ENCODE results near the gene COMMD4. TPM values are rescaled to one million over a fixed set of nuclear protein-coding genes. Genes with fewer than 3 reads are reported as not detected.

COMMD4 gene
- total and polyA plus RNA-seq, 8 donors = 38.5 to 183 (median 89.9) TPM

- peaks cover 22 to 40% (median 39%) of the 10 kb centered on the region in 4 donors for H3K36me3 ChIP-seq
- TF ChIP-seq CTCF (IDR thresholded peaks at IDR 0.05) (no peak), EP300 (IDR thresholded peaks at IDR 0.05) (no peak), POLR2A (IDR thresholded peaks at IDR 0.05) (no peak), POLR2AphosphoS5 (IDR thresholded peaks at IDR 0.05) (no peak)
- no peak overlapping the region for H3K4me3 ChIP-seq
- no peak for DNase-seq
- H3K27me3 ChIP-seq = peaks cover 0 to 9% (median 0%) of the 10 kb centered on the region in 3 donors
- WGBS, 5 donors = 85 to 90% (median 88%) methylated on average over 11 to 16 of the region's 16 CpGs
- no peak overlapping the region for H3K27ac ChIP-seq
- H3K4me1 ChIP-seq = peaks cover 14 to 33% (median 26%) of the 10 kb centered on the region in 4 donors
- intact Hi-C loops (cut with DNase I; ENCODE audit: low total_unique reads) = no loop called here
- no peaks in the 10 kb centered on the region for H3K9me3 ChIP-seq
Observed at GRCh38 chr15:75352186-75353080, 16.6 kb downstream of the COMMD4 start.

GRCh38 chr15:75353604-75354003 lies 17.7 kb downstream of the COMMD4 start:
- Histone ChIP-seq H3K27ac (no peak overlapping the region), H3K27me3 (no peaks in the 10 kb centered on the region), H3K4me3 (no peak overlapping the region), H3K9me3 (no peaks in the 10 kb centered on the region), H3K4me1 (peaks cover 9 to 22% (median 18%) of the 10 kb centered on the region in 4 donors), H3K36me3 (peaks cover 30 to 51% (median 51%) of the 10 kb centered on the region in 4 donors)
- no peak for DNase-seq
- intact Hi-C loops (cut with DNase I; ENCODE audit: low total_unique reads) = no loop called here
- WGBS, 5 donors = 74 to 91% (median 81%) methylated on average over 5 to 7 of the region's 7 CpGs
- TF ChIP-seq EP300 (IDR thresholded peaks at IDR 0.05) (no peak), POLR2AphosphoS5 (IDR thresholded peaks at IDR 0.05) (no peak), CTCF (IDR thresholded peaks at IDR 0.05) (no peak), POLR2A (IDR thresholded peaks at IDR 0.05) (no peak)

GRCh38 chr15:75354454-75354853 lies 18.6 kb downstream of the COMMD4 start:
- Histone ChIP-seq H3K27me3 (no peaks in the 10 kb centered on the region), H3K4me3 (no peak overlapping the region), H3K4me1 (peaks cover under 1 to 14% (median 10%) of the 10 kb centered on the region in 4 donors), H3K27ac (no peak overlapping the region), H3K9me3 (no peaks in the 10 kb centered on the region), H3K36me3 (peaks cover 38 to 60% (median 59%) of the 10 kb centered on the region in 4 donors)
- intact Hi-C loops (cut with DNase I; ENCODE audit: low total_unique reads) = no loop called here
- WGBS, 5 donors = 77 to 88% (median 86%) methylated on average over 6 to 7 of the region's 7 CpGs
- TF ChIP-seq POLR2AphosphoS5 (IDR thresholded peaks at IDR 0.05) = no peak
- no peak for TF ChIP-seq POLR2A (IDR thresholded peaks at IDR 0.05)
- TF ChIP-seq CTCF (IDR thresholded peaks at IDR 0.05) = no peak
- TF ChIP-seq EP300 (IDR thresholded peaks at IDR 0.05) = no peak
- DNase-seq = peak in 1 of 2 donors; percentile 3

GRCh38 chr15:75355369-75355768 lies 19.5 kb downstream of the COMMD4 start:
- Histone ChIP-seq H3K4me3 (no peak overlapping the region), H3K9me3 (no peaks in the 10 kb centered on the region), H3K4me1 (peaks cover 0 to 5% (median 1%) of the 10 kb centered on the region in 4 donors), H3K36me3 (peaks cover 45 to 69% (median 68%) of the 10 kb centered on the region in 4 donors), H3K27me3 (no peaks in the 10 kb centered on the region), H3K27ac (no peak overlapping the region)
- TF ChIP-seq EP300 (IDR thresholded peaks at IDR 0.05) (no peak), POLR2A (IDR thresholded peaks at IDR 0.05) (no peak), CTCF (IDR thresholded peaks at IDR 0.05) (no peak), POLR2AphosphoS5 (IDR thresholded peaks at IDR 0.05) (no peak)
- WGBS, 5 donors = 86 to 92% (median 90%) methylated on average over 3 to 4 of the region's 4 CpGs
- intact Hi-C loops (cut with DNase I; ENCODE audit: low total_unique reads) = no loop called here
- no peak for DNase-seq

Measured in stomach (tissue), 9 donors.